ENCODE measurements around the gene NID1. TPM values are rescaled to one million over a fixed set of nuclear protein-coding genes. Genes with fewer than 3 reads are reported as not detected.

The NID1 gene
- total RNA-seq, 2 donors from 2014 or later, result 95.1 to 112 TPM

DNA sequence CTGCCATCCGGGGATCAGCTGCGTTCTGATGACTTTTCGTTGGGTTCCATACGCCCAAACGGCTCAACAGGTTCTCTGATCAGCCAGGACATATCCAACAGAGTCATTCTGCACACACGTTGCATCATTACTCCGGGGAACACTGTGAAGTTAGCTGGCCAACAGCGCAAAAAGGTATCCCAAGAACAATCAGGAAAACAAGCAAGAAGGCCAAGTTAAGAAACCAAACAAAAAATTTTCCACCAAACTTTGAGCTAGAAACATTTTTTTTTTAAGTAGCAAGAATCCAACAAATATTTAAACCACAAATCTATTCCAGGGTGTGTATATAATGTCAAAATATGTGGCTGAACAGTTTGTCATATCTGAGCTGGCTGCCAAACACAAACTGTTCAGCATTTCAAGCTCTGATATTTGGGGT is 29.2 kb downstream of the NID1 start:
- Histone ChIP-seq H3K27ac (peak overlapping the region in 1 of 2 donors; percentile 51), H3K36me3 (peaks cover 74% of the 10 kb centered on the region), H3K4me3 (no peak overlapping the region), H3K27me3 (no peaks in the 10 kb centered on the region), H3K9me3 (no peaks in the 10 kb centered on the region), H3K4me1 (peaks cover 0 to 12% of the 10 kb centered on the region in 2 donors)
- TF ChIP-seq, protein P1, sequence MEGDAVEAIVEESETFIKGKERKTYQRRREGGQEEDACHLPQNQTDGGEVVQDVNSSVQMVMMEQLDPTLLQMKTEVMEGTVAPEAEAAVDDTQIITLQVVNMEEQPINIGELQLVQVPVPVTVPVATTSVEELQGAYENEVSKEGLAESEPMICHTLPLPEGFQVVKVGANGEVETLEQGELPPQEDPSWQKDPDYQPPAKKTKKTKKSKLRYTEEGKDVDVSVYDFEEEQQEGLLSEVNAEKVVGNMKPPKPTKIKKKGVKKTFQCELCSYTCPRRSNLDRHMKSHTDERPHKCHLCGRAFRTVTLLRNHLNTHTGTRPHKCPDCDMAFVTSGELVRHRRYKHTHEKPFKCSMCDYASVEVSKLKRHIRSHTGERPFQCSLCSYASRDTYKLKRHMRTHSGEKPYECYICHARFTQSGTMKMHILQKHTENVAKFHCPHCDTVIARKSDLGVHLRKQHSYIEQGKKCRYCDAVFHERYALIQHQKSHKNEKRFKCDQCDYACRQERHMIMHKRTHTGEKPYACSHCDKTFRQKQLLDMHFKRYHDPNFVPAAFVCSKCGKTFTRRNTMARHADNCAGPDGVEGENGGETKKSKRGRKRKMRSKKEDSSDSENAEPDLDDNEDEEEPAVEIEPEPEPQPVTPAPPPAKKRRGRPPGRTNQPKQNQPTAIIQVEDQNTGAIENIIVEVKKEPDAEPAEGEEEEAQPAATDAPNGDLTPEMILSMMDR (IDR thresholded peaks at IDR 0.05), result no peak
- DNase-seq (ENCODE audit: low spot score), result peak; percentile 85

DNA sequence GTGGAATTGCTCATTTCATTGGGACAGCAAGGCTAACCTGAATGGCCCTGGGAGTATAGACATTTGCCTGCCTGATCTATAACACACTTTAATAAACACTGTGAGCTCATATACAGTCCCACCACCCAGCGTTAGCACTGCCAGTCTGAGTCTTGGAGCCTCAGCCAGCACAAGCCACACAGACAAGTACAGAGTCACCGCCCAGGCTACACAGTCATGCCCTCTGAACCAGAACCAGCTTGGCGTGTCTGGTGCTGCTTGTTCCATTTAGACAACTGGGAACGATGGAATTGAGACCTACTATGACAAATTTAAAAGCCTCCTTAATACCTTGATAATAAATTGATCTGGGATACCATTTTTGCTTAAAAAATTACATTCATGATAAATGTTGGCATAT is 31.6 kb downstream of the NID1 start:
- H3K27ac ChIP-seq, result no peak overlapping the region
- peaks cover 96% of the 10 kb centered on the region for H3K36me3 ChIP-seq
- TF ChIP-seq, protein P1 (IDR thresholded peaks at IDR 0.05), result no peak

DNA sequence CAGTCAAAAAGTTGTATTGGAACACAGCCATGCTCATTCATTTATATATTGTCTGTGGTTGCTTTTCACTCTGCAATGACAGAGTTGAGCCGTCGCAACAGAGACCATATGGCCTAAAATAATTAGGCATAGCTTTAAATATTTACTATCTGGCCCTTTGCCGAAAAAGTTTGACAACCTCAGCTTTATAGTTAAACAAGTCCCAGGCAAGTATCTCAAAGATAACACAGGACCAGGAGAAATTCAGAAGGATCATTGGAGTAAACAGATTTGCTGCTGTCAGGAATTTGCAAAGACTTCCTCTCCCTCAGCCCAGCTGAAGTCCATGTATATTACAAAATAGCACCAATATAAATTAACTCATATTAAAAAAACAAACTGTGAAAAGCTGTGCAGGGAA is 34.4 kb downstream of the NID1 start:
- Histone ChIP-seq H3K27me3 (no peaks in the 10 kb centered on the region), H3K9me3 (no peaks in the 10 kb centered on the region), H3K27ac (no peak overlapping the region), H3K36me3 (peaks cover 96% of the 10 kb centered on the region), H3K4me1 (no peaks in the 10 kb centered on the region), H3K4me3 (no peak overlapping the region)
- no peak for DNase-seq (ENCODE audit: low spot score)
- TF ChIP-seq, protein P1 (IDR thresholded peaks at IDR 0.05), result no peak

More for the DNA sequence above, 31.6 kb downstream of the NID1 start:
- DNase-seq (ENCODE audit: low spot score), result no peak
- Histone ChIP-seq H3K27me3 (no peaks in the 10 kb centered on the region), H3K4me1 (no peaks in the 10 kb centered on the region), H3K4me3 (no peak overlapping the region), H3K9me3 (no peaks in the 10 kb centered on the region)

DNA sequence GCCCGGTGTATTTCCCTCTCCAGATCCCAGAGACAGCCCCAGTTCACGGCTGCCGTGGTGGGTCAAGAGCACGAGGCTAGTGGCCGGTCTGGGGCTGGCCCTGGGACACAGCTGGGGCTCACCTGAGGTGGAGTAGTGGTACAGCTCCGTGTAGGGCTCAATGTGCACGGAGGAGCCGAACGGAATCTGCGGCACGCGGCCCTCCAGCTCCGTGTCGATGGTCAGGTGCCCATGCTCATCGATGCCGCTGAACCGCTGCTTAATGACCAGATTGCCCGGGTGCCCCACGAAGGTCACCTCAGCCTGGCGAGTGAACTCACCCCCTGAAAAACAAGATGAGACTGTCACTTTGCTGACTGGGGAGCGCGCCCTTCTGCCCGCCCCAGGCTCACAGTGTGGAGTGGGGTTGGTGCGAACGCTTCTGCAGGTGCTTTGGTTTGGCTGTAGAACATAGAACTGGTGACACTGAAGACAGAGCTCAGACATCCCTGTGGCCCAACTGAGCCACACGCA is 35.4 kb downstream of the NID1 start:
- no peaks in the 10 kb centered on the region for H3K9me3 ChIP-seq
- TF ChIP-seq, protein P1 (IDR thresholded peaks at IDR 0.05), result no peak
- no peaks in the 10 kb centered on the region for H3K27me3 ChIP-seq
- H3K36me3 ChIP-seq, result peaks cover 100% of the 10 kb centered on the region
- no peaks in the 10 kb centered on the region for H3K4me1 ChIP-seq
- H3K4me3 ChIP-seq, result no peak overlapping the region
- no peak overlapping the region for H3K27ac ChIP-seq
- no peak for DNase-seq (ENCODE audit: low spot score)

DNA sequence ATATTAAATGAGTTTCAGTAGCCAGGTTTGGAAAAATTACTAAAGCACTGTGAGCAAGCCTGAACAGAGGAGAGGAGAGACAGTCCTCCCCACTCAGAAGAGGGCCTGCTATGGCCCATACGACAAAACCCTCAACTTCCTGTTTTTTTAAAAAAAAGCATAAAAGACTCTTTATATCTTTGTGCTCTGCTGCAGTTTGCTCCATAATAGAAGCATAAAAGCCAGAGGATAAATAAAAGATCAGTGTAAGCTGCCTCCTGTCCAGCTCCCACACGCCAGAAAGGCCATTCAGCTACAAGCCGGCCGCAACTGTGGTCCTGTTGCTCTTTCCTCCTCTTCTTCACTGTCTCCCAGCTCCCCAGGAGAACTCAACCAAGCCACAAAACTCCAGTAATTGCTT is 37.8 kb downstream of the NID1 start:
- DNase-seq (ENCODE audit: low spot score), result no peak
- TF ChIP-seq, protein P1 (IDR thresholded peaks at IDR 0.05), result no peak
- Histone ChIP-seq H3K9me3 (no peaks in the 10 kb centered on the region), H3K4me1 (peaks cover 0 to 8% of the 10 kb centered on the region in 2 donors), H3K27me3 (no peaks in the 10 kb centered on the region), H3K36me3 (peaks cover 100% of the 10 kb centered on the region), H3K27ac (peak overlapping the region in 1 of 2 donors; percentile 6), H3K4me3 (no peak overlapping the region)

DNA sequence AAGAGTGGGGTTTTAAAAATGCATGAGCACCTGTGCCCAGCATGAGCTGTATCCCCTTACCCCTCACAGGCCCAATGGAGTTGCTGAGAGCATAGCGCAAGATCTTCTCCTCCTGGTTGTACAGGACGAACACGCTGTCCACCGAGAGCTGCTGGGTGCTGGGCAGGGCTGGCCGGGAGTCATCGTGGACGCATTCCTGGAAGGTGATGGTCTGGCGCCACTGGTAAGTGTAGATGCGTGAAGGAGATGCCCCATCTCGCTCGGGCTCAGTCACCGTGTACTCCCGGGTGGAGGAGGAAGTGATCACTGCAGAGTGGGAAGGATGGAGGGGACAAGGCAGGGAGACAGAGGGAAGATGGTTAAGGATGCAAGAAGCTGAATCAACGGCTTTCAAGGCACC is 39.1 kb downstream of the NID1 start:
- H3K27me3 ChIP-seq, result no peaks in the 10 kb centered on the region
- H3K27ac ChIP-seq, result peak overlapping the region; percentile 48 to 50

More for the DNA sequence above, 39.1 kb downstream of the NID1 start:
- H3K4me3 ChIP-seq, result no peak overlapping the region
- DNase-seq (ENCODE audit: low spot score), result no peak
- peaks cover 0 to 20% of the 10 kb centered on the region in 2 donors for H3K4me1 ChIP-seq
- H3K36me3 ChIP-seq, result peaks cover 100% of the 10 kb centered on the region
- TF ChIP-seq, protein P1 (IDR thresholded peaks at IDR 0.05), result no peak
- no peaks in the 10 kb centered on the region for H3K9me3 ChIP-seq

Measured in right atrium auricular region (tissue), 2 donors.